HL-60 (cell line): Measurements from ENCODE around the gene MEIS1.

Experiments used
- DNase-seq, 2 experiments: peaks; one replicate each; pipeline ENCODE4 v3.0.0-alpha.2; 2010 to 2020; ENCODE audit warnings: low read depth in 1 of 2, low spot score in 1 of 2
- H3K27ac ChIP-seq: fragments of 250-450 bp; sonication (Bioruptor Pico); replicated peaks from 2 replicates; pipeline ENCODE4 v1.5.1; 2020; ENCODE audit warnings: mild to moderate bottlenecking, moderate library complexity
- H3K27me3 ChIP-seq: fragments of 250-450 bp; sonication (Bioruptor Pico); 2 replicates; pipeline ENCODE4 v1.5.1; 2021; ENCODE audit warnings: mild to moderate bottlenecking, moderate library complexity; ENCODE audit not compliant: insufficient read depth, poor library complexity, severe bottlenecking
- H3K4me3 ChIP-seq: replicated peaks from 2 replicates; pipeline ENCODE4 v1.5.1; 2011; ENCODE audit warnings: mild to moderate bottlenecking, control low read depth, low read length; ENCODE audit not compliant: insufficient read depth
- CTCF ChIP-seq: IDR thresholded peaks from one replicate; pipeline ENCODE4 v1.5.1; 2011; ENCODE audit warnings: low read length, control low read depth, inconsistent platforms; ENCODE audit not compliant: insufficient read depth
- GABPA ChIP-seq: IDR thresholded peaks from 2 replicates; pipeline ENCODE4 v1.6.1; 2012; ENCODE audit warnings: low read depth
- POLR2AphosphoS5 ChIP-seq: IDR thresholded peaks from 2 replicates; pipeline ENCODE4 v1.6.1; 2012; ENCODE audit warnings: low read depth
- REST ChIP-seq: IDR thresholded peaks from 2 replicates; pipeline ENCODE4 v1.6.1; 2012; ENCODE audit warnings: low read depth; ENCODE audit not compliant: insufficient replicate concordance
- SPI1 ChIP-seq: IDR thresholded peaks from 2 replicates; pipeline ENCODE4 v1.6.1; 2012; ENCODE audit warnings: low read depth, mild to moderate bottlenecking, borderline replicate concordance

The MEIS1 gene

GRCh38 chr2:66470199-66470598, 35.3 kb downstream of the MEIS1 start:
- no peak for DNase-seq
- Histone ChIP-seq H3K27ac (no peak overlapping the region), H3K27me3 (no peaks in the 10 kb centered on the region), H3K4me3 (no peak overlapping the region)
- TF ChIP-seq GABPA (no peak), REST (no peak)

- H3K27ac ChIP-seq = no peak overlapping the region
- H3K4me3 ChIP-seq = no peak overlapping the region
- no peak for DNase-seq
- H3K27me3 ChIP-seq = no peaks in the 10 kb centered on the region
- TF ChIP-seq SPI1 (no peak), GABPA (no peak), REST (no peak), CTCF (no peak), POLR2AphosphoS5 (no peak)
Observed at GRCh38 chr2:66472225-66472843, 37.4 kb downstream of the MEIS1 start.

- no peak for TF ChIP-seq SPI1
- no peak for TF ChIP-seq CTCF
- no peak for TF ChIP-seq REST
- no peak for TF ChIP-seq POLR2AphosphoS5
- no peak for TF ChIP-seq GABPA
- DNase-seq = no peak
- Histone ChIP-seq H3K27me3 (no peaks in the 10 kb centered on the region), H3K4me3 (no peak overlapping the region), H3K27ac (no peak overlapping the region)
Observed at GRCh38 chr2:66477135-66477842, 42.4 kb downstream of the MEIS1 start.
